SW 1271 (cell line): ENCODE measurements around the gene NFKBIB.

Experiments used
- DNase-seq, 2 experiments: peaks; one replicate each; lab custom pipeline; 2025; lab: John Stamatoyannopoulos, UW

The NFKBIB gene

DNA sequence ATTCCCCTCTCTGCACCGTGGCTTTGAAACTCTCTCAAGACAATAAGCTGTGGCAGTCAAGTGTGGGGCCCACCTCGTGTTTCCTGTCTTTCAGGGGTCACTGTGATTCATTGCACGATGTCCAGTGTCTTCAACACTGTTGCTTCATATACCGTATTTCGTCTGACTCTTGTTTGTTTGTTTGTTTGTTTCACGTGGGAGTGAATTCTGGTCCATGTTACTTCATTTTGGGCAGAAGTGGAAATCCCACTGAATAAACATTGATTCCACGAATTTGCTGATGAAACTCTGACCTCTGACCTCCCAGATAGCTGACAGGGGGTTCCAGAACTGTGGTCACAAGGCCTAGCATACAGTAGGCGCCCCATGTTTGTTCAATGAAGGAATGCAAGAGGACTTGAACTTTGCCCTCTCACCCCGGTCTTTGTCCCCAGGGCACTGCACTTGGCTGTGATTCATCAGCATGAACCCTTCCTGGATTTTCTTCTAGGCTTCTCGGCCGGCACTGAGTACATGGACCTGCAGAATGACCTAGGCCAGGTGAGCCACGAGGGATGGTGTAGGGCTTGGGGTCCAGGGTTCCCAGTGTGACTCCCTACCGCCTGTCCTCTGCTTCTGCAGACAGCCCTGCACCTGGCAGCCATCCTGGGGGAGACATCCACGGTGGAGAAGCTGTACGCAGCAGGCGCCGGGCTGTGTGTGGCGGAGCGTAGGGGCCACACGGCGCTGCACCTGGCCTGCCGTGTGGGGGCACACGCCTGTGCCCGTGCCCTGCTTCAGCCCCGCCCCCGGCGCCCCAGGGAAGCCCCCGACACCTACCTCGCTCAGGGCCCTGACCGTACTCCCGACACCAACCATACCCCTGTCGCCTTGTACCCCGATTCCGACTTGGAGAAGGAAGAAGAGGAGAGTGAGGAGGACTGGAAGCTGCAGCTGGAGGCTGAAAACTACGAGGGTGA lies 5.1 kb downstream of the NFKBIB start:
- no peak for DNase-seq

DNA sequence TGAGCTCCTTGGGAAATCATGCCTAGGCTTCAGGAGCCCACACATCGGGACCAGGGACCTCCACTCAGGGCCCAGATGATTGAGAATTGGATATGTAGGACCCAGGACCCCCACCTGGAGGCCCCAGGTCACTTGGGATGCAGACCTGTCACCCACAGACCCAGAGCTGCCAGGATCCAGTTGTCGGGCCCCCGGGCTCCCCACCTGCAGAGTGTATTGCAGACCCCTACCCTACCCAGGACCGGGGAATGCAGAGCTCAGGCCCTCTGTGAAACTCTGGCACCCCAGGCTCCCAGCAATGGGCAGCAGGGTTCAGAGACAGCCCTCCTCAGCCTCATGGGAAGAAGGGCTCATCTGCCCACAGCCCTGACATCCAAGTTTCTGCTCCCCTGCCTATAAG lies 5.9 kb downstream of the NFKBIB start:
- DNase-seq, result no peak

DNA sequence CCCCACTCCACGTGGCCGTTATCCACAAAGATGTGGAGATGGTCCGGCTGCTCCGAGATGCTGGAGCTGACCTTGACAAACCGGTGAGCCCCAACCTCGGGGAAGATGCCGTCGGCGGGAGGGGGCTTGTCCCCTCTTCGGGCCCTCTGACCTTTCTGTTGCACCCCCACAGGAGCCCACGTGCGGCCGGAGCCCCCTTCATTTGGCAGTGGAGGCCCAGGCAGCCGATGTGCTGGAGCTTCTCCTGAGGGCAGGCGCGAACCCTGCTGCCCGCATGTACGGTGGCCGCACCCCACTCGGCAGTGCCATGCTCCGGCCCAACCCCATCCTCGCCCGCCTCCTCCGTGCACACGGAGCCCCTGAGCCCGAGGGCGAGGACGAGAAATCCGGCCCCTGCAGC lies 7.5 kb downstream of the NFKBIB start:
- no peak for DNase-seq

DNA sequence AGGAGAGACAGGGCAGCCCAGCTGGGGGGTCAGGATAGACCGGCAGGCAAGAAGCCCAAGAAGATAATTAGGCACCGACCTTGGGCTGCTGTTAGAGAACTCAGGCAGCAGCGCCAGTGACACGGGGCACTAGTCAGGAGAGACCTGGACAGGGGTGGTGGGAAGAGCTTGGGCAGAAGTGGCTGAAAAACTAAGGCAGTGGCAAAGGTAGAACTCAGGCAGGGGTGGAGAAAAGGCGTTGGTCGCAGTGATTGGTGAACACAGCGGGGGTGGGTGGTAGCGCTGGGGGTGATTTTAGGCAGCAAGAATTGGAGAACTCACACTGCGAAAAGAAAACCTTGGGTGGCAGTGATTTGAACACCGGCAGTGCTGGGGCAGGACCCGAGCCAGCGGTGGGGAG lies 7.9 kb downstream of the NFKBIB start:
- no peak for DNase-seq

DNA sequence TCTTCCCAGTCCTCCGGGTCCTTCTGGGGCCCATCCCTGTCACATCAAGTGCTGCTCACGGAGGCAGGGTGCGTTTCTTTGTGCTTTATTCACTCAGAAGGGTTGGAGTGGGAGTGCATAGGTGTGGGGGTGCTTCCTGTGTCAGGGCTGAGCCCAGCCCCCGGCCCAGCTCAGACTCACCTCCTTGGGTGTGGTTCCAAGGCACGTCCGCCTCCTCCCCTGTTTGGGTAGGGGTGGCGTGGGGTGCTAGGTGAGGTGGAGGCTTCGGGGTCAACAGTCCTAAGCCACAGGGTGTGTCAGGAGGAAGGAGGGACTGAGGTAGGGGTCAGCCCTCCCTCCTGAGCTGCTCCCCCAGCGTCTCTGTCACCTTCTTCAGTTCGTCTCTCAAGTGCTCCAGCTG lies 9.1 kb downstream of the NFKBIB start:
- no peak for DNase-seq

DNA sequence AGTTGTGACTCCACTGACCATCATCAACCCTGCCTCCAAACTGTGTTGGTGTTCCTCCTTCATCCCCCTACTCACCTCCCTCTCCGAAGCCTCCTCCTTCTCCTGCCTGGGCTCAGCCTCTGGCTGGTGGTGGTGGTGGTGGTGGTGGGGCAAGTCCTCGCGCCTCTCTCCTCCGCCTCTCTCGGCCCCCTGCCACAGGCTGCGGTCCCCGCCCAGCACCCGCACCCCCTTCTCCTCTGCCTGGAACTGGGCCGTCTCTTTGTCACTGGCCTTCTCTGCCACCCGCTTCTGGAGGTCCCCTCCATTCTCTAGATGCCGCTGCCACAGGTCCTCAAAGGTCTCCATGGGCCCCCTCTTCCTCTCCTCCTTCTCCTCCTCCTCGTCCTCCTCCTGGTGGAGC lies 10.7 kb downstream of the NFKBIB start:
- no peak for DNase-seq

DNA sequence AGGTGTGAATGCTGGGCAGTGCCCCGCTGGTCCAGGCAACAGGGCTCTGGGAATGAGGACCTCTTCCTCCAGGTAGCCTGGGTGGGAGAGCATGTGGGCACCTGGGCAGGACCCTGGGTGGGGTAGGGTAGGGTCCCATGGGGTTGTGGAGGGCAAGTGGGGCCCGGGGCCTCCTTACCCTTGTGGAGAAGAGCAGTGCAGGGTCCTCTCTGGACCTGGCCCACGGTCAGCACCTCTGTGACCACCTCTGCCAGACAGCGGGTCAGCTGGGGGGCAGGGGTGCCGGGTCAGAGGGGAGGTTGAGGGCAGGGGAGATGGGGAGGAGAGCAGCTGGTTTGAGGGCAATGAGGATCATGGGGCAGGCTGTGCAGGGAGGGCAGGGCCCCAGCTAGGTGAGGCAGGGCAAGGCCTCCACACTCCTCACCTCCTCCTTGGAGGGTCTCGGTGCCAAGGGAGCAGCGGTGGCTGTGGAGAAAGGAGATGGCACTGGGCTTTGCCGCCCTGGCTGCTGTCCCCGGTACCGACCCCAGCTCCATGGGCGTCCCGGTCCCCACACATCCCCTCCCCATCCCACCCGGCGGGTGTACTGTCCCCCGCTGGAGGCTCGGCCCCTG lies 11.7 kb downstream of the NFKBIB start:
- DNase-seq, result no peak

DNA sequence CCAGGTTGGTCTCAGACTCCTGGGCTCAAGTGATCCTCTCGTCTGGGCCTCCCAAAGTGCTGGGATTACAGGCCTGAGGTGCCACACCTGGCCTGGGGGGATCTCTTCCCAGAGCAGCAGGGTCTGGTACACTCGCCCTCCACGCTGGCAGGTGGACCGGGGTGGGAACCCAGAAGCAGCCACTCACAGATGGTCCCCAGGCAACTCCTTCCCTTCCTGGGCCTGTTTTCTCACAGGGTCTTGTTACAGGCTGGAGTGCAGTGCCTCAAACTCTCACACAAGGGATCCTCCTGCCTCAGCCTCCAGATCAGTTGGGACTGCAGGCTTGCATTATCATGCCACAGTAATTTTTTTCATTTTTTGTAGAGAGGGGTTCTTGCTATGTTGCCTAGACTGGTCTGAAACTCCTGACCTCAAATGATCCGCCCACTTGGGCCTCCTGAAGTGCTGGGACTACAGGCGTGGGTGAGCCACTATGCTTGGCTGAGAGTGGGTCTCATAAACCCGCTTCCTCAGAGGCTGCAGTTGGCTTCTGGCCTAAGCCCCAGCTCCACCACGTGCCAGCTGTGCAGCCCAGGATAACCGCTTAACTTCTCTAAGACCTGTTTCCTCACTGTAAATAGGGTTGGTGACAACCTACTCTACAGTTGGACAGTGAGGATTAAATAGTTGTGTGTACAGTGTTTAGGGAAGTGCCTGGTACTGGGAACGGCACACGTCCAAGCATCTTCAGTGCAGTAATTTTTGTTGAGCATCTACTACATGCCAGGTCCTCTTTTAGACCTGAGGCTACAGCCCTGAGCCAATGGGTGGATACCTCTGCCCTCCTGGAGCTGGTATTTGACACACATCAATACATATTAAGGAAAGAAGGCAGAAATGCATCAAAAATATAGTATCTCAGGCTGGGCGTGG lies 13.1 kb downstream of the NFKBIB start:
- no peak for DNase-seq

DNA sequence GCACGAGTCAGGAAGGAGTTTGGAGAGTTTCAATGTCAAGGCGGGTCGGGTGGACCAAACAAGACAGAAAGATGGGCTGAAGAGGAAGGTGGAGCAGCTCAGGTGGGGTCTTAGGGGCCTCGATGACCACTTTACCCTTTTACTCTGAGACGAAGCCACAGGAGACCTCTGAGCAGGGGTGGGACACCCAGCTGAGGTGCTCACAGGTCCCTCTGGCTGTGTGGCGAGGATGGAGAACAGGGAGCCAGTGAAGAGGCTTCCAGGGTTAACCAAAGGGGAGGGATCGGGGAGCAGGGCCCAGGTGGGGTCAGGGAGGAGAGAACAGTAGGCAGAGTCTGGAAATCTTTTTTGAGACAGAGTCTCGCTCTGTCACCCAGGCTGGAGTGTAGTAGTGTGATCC lies 14.2 kb downstream of the NFKBIB start:
- no peak for DNase-seq

DNA sequence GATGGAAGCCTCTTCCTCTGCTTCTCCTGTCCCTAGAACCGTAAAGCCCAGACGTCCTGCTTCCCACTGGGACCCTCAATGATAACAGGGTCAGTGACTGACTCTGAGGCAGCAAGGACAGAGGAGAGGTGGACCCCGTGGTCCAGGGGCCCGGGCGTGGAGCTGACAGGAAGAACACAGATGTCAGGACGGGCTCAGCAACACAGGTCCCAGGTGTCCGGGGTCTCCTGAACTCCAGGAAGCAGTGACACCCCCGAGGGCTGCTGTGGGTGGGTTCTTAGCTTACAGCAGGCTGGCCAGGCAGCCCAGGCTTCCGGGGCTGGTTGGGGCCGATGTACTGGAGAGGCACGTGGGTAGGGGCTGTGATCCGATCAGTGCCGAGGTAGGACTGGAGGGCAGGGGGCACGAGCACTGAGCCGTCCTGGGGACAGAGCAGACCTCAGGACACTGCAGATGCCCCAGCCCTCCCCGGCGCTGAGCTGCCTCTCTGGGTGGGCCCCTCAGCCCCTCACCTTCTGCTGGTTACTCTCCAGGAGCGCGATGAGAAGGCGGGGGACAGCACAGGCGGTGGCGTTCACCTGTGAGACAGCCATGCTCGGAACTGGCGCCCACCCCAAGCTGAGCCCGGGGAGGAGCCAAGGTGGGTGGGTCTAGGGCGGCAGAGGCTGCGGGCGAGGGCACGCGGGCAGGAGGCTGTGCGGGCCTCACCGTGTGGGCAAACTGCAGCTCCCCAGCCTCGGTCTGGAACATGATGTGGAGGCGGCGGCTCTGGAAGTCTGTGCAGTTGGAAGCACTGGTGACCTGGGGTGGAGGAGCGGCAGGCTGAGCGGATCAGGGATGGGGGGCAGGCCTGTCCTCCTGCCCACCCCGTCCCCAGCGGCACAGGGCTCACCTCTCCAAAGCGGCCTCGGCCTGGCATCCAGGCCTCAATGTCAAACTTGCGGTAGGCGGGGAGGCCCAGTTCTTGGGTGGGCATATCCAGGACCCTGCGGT lies 15.9 kb downstream of the NFKBIB start:
- DNase-seq, result no peak

DNA sequence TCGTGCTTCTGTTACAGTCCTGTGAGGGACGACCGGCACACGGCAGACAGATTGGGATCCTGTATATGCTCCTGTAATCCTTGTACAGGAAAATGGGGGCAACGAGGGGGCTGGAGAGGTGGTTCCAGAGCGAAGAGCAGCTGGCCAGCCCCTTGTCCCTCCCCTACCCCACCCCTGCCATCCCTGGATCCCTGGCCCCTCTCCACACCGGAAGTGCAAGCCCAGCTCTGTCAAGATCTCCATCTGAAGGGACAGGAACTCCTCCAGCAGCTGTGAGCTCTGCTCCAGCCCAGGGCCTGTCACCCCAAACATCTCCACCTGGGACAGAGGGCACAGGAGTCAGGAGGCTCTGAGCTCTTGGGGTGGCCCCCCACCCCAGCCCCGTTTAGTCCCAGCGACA lies 17.7 kb downstream of the NFKBIB start:
- no peak for DNase-seq

DNA sequence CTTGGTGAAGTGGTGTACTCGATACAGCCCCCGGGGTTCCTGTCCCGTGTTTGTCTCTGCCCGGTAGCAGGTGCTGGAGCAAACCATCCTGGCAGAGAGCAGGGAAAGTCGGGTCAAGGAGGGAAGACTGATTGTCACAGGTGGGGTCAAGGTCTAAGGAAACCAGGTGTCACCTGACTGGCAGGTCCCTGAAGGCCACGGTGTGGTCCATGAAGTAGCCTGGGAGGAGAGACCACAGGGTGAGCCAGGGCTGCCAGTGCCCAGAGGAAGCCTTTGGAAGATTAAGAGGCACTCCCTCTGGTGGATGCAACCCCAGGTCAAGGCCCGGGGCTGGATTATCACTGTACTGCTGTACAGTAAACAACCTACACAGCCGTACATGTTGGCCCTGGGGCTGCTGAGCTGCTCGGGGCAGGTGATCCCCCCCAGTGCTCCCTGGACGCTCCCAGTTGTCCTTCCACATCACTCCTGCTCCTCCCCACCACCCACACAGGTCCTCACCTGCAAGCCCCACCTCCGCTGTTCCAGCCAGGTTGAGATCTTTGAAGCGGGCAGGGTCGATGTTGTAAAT lies 18.2 kb downstream of the NFKBIB start:
- DNase-seq, result no peak

DNA sequence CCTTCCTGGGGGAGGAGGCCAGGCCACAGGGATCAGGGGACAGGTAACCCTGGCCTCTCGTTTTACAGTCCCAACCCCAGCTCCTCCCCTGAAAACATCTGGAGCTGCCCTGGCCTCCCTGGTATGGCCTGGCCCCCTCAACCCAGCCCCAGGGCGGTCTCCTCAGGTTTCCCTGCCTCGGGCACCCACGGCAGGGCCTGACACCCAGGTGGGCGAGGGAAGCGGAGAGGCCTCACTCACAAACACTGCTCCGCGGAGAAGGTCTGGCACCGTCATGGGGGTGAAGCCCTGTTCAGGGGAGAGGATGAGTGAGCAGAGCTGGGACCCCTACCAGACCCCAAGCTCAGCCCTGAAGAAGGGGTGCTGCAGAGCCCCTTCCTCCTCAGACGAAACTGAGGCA lies 18.8 kb downstream of the NFKBIB start:
- DNase-seq, result no peak

DNA sequence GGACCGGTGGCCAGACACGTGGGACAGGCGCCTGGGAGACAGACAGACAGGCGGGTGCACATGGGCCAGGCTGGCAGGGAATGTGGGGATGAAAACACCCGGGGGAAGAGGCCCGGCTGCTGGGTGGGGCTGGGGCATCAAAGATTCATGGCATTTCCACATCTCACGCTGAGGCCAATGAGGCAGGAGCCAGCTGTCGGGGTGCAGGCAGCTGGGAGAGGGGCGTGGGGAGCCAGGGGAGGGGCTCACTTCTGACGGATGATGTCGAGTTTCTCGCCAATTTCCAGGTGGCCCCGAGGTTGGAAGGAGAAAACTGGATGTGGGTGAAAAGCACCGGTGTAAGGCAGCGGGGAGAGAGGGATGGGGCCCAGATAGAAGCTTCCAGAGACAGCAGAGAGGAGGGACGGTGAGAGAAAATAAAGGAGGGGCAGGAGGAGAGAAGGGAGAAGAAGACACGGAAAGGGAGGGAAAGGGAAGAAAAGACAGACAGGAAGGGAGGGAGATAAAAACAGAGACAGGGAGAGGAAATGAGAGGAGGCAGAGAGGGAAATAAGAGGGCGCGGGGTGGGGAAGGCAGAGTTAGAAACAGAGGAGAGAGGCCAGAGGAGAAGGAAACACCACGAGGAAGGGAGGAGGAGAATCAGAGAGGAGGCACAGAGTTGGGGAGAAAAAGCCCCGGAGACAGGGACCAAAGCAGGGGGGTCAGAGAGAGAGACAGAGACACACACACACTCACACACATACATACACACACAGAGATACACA lies 20.2 kb downstream of the NFKBIB start:
- DNase-seq, result no peak

DNA sequence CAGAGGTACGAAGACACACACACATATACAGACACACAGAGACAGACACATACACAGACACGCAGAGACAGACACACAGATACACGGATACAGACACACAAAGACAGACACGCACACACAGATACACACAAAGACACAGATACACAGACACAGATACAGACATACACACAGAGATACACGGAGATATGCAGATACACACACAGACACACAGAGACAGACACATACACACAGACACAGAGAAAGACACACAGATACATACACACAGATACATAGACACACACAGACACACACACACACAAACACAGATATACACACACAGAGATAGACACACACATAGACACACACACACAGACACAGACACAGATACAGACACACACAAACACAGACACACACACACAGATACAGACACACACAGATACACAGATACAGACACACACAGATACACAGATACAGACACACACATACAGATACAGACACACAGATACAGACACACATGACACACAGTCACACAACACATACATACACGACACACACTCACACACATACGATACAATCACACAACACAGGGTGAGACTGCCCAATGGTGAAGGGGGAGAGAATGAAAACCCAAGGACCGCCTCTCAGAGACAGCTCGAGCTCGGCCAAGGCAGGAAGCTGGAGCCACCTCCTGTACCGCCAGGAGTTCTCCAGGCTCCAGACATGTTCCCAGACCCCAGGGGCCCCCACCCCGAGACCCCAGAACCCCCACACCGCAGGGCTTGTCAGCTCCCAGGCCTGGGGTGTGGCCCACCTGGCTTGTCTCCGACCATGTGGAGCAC lies 21.0 kb downstream of the NFKBIB start:
- no peak for DNase-seq

DNA sequence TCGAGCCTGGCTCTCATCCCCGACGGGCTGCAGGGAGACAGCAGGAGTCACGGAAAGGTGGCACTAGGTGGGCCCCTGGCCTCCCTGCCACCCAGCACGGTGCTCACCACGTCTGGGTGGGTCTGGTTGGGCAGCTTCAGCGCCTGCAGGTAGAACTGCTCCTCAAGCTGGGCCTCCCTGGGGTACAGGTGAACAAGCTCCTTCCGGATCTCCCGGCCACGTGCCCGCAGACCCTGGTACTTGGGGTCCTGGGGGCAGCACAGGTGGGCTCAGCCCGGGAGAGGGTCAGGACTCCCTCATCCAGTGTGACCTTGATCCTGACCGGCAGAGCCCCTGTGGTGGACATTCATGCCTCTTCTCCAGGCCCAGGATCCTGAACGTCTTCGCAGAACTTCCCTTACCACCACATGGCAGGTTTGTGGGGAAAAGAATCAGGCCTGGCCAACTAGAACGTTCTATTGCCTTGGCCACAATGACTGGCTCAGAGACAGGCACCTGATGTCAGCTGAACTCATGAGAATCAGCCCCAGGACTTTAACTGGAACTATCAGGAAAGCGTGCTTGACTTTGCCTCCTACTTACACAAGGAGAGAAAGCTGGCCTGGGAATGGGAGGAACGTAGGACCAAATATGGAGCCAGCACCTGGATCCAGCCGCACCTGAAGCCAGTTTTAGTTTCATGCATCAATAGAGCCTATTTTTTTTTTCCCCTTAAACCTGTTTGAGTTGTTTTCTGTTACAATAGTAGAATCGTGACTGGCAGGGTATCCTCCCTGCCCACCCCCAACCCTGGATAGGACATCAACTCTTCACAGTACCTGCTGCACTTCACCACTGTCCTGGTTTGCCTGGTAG lies 21.9 kb downstream of the NFKBIB start:
- no peak for DNase-seq

DNA sequence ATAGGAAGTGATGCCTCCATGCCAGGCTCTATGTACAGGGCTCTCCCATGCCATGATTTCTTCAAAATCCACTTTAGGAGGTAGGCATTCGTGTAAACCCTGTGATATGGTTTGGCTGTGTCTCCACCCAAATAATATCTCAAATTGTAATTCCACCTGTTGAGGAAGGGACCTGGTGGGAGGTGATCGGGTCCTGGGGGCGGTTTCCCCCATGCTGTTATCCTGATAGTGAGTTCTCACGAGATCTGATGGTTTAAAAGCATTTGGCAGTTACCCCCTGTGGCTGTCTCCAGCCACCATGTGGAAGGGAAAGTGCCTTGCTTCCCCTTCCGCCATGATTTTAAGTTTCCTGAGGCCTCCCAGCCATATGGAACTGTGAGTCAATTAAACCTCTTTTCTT lies 22.7 kb downstream of the NFKBIB start:
- DNase-seq, result no peak

DNA sequence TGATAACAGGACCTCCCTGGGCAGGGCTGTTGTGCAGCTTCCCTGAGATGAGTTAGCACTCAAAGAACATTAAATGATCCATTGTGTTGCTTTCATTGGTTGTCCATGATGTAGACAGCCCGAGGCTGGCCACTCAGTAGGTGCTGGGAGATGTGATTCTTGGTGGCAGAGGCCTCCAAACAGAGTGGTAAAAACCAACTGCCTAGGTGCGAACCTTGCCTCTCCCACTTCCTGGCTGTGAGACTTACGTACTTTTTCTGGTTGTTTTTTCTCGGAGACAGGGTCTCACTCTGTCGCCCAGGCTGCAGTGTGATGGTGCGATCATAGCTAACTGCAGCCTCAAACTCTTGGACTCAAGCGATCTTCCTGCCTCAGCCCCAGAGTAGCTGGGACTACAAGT lies 24.6 kb downstream of the NFKBIB start:
- no peak for DNase-seq
